Panc1 (cell line): ENCODE measurements around the gene HSD17B1. TPM values are rescaled to one million over a fixed set of nuclear protein-coding genes. Genes with fewer than 3 reads are reported as not detected.

Experiments used
- ATAC-seq: fragments of 200-7000 bp; cut with Tn5 transposase; 2 replicates; pipeline ENCODE4 v1.9.1; 2020; ENCODE audit warnings: mild to moderate bottlenecking, moderate library complexity
- BruUV-seq: library from RNA; stranded (reverse); fragments of 400-500 nt; replicated peaks from 2 replicates; lab custom pipeline; 2021; lab: Mats Ljungman, UMichigan
- CTCF ChIA-PET: fragments of 300-600 bp; sonication (Branson Sonifier 250); formaldehyde crosslinking; loops from one replicate; lab custom pipeline; 2022; ENCODE audit warnings: antibody characterized with exemption; lab: Charles Lee
- POLR2A ChIA-PET: fragments of 300-600 bp; sonication (Branson Sonifier 250); formaldehyde crosslinking; loops from one replicate; lab custom pipeline; 2022; ENCODE audit warnings: antibody characterized with exemption; lab: Charles Lee
- DNase-seq: peaks from one replicate; pipeline ENCODE4 v3.0.0-alpha.2; 2010; ENCODE audit warnings: low read depth, low spot score
- H3K27ac ChIP-seq: 2 replicates; pipeline ENCODE4 v1.5.1; 2011; ENCODE audit warnings: mild to moderate bottlenecking, low read length, inconsistent platforms
- H3K27me3 ChIP-seq: fragments of 200-500 bp; sonication (Bioruptor generic); 2 replicates; pipeline ENCODE4 v1.6.0; 2014; ENCODE audit warnings: low read length, inconsistent platforms; ENCODE audit not compliant: control insufficient read depth, insufficient read depth
- H3K36me3 ChIP-seq: fragments of 200-500 bp; sonication (Bioruptor generic); 2 replicates; pipeline ENCODE4 v1.5.1; 2014; ENCODE audit warnings: inconsistent platforms, mild to moderate bottlenecking, low read length, moderate library complexity; ENCODE audit not compliant: control insufficient read depth, insufficient read depth
- H3K4me1 ChIP-seq: 2 replicates; pipeline ENCODE4 v1.5.1; 2011; ENCODE audit warnings: inconsistent platforms, mild to moderate bottlenecking, low read length, moderate library complexity; ENCODE audit not compliant: control insufficient read depth, insufficient read depth
- H3K4me3 ChIP-seq, 2 experiments: 2 replicates each; pipeline ENCODE4 v1.5.1; 2011 to 2012; ENCODE audit warnings: low read depth in 2 of 2, low read length in 2 of 2, mild to moderate bottlenecking in 2 of 2, inconsistent platforms in 1 of 2, moderate library complexity in 1 of 2
- H3K9me3 ChIP-seq: fragments of 200-500 bp; sonication (Bioruptor generic); 2 replicates; pipeline ENCODE4 v1.5.1; 2014; ENCODE audit warnings: low read depth, mild to moderate bottlenecking, inconsistent platforms, low read length, moderate library complexity; ENCODE audit not compliant: control insufficient read depth, insufficient read depth
- CTCF ChIP-seq: fragments of 450-650 bp; IDR thresholded peaks from 2 replicates; pipeline ENCODE4 v1.5.1; 2017; ENCODE audit warnings: mild to moderate bottlenecking
- POLR2AphosphoS5 ChIP-seq: IDR thresholded peaks from 2 replicates; pipeline ENCODE4 v1.6.1; 2012; ENCODE audit warnings: mild to moderate bottlenecking, low read depth, low read length, moderate library complexity
- REST ChIP-seq, 2 experiments: IDR thresholded peaks; 2 replicates each; pipeline ENCODE4 v1.6.1; 2011 to 2012; ENCODE audit warnings: low read depth in 2 of 2, control low read depth in 1 of 2, low read length in 1 of 2, mild to moderate bottlenecking in 1 of 2, moderate library complexity in 1 of 2; ENCODE audit not compliant: insufficient read depth in 1 of 2
- SIN3A ChIP-seq: IDR thresholded peaks from 2 replicates; pipeline ENCODE4 v1.6.1; 2012; ENCODE audit warnings: low read depth, mild to moderate bottlenecking, low read length, moderate library complexity, borderline replicate concordance; ENCODE audit not compliant: insufficient read depth
- TCF7L2 ChIP-seq: IDR thresholded peaks from 2 replicates; pipeline ENCODE4 v1.6.1; 2011; ENCODE audit warnings: mild to moderate bottlenecking, low read depth, low read length, inconsistent platforms
- in situ Hi-C: cut with HindIII; loops from 2 replicates; pipeline ENCODE4 v1.10.0; 2016; ENCODE audit warnings: low sequenced_read_pairs, low pct_unique_long_range_greater_than_20kb
- intact Hi-C: fragments of 100-400 bp; cut with micrococcal nuclease; formaldehyde crosslinking; loops from one replicate; pipeline ENCODE4 v1.10.0; 2022; ENCODE audit not compliant: unreplicated experiment
- total RNA-seq: library from RNA; stranded (reverse); gene quantifications from one replicate; pipeline ENCODE4 v1.2.1, GENCODE V29; 2021; ENCODE audit not compliant: unreplicated experiment

HSD17B1 gene
- total RNA-seq, 1 experiment from 2014 or later: 5.4 TPM

- DNase-seq (no peak), ATAC-seq (no peak)
- TF ChIP-seq POLR2AphosphoS5: no peak
- no peak for TF ChIP-seq SIN3A
- TF ChIP-seq CTCF: no peak
- no peak for TF ChIP-seq REST (IDR thresholded peaks at IDR 0.05; ENCODE audit: insufficient read depth in 1 of 2, low read depth in 2 of 2, low read length in 1 of 2)
- TF ChIP-seq TCF7L2: no peak
- CTCF ChIA-PET: no interaction called here
- in situ Hi-C loops (no loop called here), intact Hi-C loops (loop anchor here (10.0 kb wide), 2 partner anchors 98 to 208 kb away; partner anchors contain the start of gene CAVIN1)
- peaks cover 59% of the 10 kb centered on the region for H3K4me1 ChIP-seq
- no peaks in the 10 kb centered on the region for H3K27me3 ChIP-seq
- POLR2A ChIA-PET: no interaction called here
- BruUV-seq: no TSS peak
- no peak overlapping the region for H3K4me3 ChIP-seq
- H3K36me3 ChIP-seq: no peaks in the 10 kb centered on the region
- H3K27ac ChIP-seq: peak overlapping the region; percentile 97
- no peaks in the 10 kb centered on the region for H3K9me3 ChIP-seq
These were observed 30.4 kb upstream of the HSD17B1 start for GRCh38 chr17:42522263-42522790.

GRCh38 chr17:42522798-42523278 is 29.9 kb upstream of the HSD17B1 start:
- intact Hi-C loops (loop anchor here (10.0 kb wide), 2 partner anchors 98 to 208 kb away; partner anchors contain the start of gene CAVIN1), in situ Hi-C loops (no loop called here)
- no TSS peak for BruUV-seq
- DNase-seq (no peak), ATAC-seq (no peak)
- H3K27ac ChIP-seq: peak overlapping the region; percentile 97
- no peaks in the 10 kb centered on the region for H3K9me3 ChIP-seq
- POLR2A ChIA-PET: no interaction called here
- no peaks in the 10 kb centered on the region for H3K27me3 ChIP-seq
- peaks cover 54% of the 10 kb centered on the region for H3K4me1 ChIP-seq
- no peak overlapping the region for H3K4me3 ChIP-seq
- CTCF ChIA-PET: no interaction called here
- TF ChIP-seq SIN3A (no peak), CTCF (no peak), TCF7L2 (no peak)
- H3K36me3 ChIP-seq: no peaks in the 10 kb centered on the region
